Measurements from ENCODE around the gene DENND1C.
"Not testable (repeated sequence)": the region's sequence is repeated elsewhere in the genome, so short reads cannot be mapped to it uniquely, and the experiment has no call there.

Gene DENND1C

DNA sequence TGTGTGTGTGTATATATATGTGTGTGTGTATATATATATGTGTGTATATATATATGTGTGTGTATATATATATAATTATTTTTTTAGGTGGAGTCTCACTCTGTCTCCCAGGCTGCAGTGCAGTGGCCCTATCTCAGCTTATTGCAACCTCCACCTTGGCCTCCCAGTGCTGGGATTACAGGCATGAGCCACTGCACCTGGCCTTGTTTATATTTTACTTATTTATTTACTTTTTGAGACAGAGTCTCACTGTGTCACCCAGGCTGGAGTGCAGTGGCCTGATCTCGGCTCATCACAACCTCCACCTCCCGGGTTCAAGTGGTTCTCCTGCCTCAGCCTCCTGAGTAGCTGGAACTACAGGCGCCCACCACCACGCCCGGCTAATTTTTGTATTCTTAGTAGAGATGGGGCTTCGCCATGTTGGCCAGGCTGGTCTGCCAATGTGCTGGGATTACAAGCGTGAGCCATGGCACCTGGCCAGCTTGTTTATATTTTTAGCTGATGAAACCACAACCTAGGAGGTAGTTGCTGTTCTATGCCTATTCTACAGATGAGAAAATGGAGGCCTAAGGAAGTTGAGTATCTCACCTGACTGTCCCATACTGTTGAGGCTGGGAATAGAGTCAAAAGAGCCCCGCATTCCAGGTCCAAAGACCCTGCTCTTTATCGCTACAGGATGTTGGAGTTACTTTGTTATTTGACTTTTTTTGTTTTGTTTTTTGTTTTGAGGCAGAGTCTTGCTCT is 26.6 kb upstream of the DENND1C start:
- DNase-seq, result not testable (repeated sequence)

DNA sequence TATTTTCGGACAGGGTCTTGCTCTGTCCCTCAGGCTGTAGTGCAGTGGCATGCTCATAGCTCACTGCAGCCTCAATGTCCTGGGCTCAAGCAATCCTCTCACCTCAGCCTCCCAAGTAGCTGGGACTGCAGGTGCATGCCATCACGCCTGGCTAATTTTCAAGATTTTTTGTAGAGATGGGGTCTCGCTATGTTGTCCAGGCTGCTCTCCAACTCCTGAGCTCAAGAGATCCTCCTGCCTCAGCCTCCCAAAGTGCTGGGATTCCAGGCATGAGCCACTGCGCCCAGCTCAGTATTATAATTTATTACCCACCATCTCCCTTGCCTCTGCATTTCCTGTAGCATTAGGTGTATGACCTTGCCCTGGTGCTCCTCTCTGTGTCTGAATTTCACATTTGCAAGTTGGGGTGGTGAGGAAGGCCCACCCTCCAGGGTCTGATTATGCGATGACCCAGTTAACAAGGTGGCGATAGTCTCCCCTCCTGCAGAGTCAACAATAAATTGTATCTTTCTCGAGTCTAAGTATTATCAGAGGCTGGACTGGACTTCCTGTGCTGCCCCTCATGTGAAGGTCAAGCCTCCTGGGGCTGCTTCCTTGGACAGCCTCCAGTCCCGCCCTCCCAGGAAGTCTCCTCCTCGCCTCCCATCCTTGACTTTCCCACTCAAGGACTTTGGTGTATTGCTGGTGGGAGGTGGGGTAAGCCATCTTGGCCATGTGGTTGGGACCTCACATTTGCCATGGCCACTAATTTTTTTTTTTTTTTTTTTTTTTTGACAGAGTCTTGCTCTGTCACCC is 22.0 kb upstream of the DENND1C start:
- DNase-seq, result no peak

DNA sequence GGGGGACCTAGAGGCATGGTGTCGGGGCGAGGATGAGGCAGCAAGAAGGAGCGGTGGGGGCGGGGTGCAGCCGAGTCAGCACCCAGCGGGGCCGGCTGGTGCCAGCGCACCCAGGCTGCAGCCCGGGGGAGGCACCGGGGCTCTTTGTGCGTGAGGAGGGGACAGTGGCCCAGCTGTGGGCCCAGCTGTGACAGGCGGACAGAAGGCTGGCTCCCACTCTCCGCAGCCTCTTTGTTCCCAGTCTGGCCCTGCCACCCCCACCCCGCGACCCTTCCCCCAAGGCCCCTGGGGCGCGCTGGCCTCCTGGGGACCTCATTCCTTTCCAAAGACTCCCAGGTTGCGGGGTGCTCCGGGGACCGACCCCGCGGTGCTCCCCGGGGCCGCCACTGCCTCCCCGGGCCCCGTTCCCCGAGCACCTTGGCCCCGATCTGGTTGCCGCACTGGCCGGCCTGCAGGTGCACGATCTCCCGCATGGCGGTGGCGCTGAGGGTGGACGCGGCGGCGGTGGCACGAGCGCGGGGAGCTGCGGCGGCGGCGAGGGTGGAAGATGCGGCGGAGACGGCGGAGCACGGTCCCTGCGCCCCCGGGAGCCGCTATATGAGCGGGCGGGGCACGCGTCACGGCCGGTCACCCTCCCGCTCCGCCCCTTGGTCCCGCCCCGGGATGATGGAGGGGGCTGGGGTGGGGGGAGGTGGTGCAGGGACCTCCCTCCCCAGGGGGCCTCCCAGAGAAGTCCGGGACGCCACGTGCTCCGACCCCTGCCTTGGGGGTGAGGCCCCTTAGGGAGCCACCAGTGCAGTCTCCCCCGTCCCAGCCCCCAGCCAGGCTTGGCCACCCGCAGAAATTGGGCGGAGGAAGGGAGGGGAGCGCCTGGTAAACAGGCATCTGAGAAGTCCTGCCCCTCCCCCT is 20.4 kb upstream of the DENND1C start, which contains the start of gene TUBB4A:
TSS of gene TUBB4A (minus strand) at position 570 of the 909 bp plus-strand sequence. CDS start at position 473, 97 bp downstream.
- DNase-seq, result no peak

GRCh38 chr19:6500837-6501739 is 19.5 kb upstream of the DENND1C start:
- no peak for DNase-seq

DNA sequence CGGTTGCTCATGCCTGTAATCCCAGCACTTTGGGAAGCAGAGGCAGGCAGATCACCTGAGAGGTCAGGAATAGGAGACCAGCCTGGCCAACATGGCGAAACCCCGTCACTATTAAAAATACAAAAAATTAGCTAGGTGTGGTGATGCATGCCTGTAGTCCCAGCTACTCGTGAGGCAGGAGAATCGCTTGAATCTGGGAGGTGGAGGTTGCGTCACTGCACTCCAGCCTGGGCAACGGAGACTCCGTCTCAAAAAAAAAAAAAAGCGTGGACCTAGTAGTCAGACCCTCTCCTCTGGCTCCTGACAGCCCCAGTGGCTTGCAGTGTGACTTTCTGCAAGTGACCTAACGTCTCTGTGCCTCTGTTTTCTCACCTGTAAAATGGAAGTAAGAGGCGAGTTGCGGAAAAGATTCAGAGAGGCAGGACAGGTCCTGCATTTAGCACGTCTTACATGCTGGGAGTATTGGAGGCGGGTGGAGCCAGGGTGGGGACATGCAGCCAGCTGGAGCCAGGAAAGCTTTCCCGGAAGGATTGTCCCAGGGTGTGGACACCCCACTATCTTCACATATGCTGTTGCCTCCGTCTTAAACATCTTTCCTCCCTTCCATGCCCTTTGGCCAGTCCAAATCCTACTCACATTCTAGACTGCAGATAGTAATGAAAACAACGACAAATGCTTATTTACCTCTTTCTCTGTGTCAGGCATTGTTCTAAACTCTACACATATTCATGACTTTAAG is 17.6 kb upstream of the DENND1C start:
- no peak for DNase-seq

GRCh38 chr19:6498294-6499036 is 16.9 kb upstream of the DENND1C start:
- DNase-seq, result no peak

DNA sequence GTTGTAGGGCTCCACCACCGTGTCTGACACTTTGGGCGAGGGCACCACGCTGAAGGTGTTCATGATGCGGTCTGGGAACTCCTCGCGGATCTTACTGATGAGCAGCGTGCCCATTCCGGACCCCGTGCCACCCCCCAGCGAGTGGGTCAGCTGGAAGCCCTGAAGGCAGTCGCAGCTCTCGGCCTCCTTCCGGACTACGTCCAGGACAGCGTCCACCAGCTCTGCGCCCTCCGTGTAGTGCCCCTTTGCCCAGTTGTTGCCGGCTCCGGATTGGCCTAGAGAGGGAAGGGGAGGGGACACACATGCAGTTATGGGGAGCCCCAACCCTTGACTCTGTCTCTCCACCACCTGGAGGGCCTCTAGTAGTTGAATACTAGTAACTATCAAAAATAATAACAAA is 14.4 kb upstream of the DENND1C start:
- no peak for DNase-seq

DNA sequence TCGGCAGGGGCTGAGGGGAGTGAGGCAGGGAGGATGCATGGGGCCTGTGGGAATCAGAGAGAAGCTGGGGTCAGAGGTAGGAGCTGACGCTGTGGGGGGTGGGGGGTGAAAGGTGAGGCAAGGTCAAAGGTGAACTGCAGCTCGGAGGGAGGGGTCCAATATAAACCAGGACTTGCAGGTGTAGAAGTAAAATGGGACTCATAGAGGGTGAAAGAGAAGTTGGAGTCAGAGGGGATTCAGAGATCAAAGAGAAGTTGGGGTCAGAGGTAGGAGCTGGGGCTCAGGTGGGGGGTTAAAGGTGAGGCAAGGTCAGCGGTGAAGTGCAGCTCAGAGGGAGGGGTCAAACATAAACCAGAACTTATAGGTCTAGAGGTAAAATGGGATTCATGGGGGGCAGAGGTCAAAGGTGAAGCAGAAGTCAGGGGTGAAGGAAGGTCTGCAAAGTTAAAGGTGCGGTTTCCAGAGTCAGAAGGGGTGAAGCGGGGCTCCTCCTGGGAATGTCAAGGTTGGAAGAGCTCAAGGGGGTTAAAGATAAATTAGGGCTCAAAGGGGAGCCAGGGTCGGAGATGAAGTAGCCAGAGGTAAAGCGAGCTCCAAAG is 12.9 kb upstream of the DENND1C start:
- DNase-seq, result no peak

- DNase-seq, result no peak
Measured at GRCh38 chr19:6491802-6492592, 10.4 kb upstream of the DENND1C start.

- DNase-seq, result no peak
Measured at GRCh38 chr19:6490134-6490533, 8.5 kb upstream of the DENND1C start.

DNA sequence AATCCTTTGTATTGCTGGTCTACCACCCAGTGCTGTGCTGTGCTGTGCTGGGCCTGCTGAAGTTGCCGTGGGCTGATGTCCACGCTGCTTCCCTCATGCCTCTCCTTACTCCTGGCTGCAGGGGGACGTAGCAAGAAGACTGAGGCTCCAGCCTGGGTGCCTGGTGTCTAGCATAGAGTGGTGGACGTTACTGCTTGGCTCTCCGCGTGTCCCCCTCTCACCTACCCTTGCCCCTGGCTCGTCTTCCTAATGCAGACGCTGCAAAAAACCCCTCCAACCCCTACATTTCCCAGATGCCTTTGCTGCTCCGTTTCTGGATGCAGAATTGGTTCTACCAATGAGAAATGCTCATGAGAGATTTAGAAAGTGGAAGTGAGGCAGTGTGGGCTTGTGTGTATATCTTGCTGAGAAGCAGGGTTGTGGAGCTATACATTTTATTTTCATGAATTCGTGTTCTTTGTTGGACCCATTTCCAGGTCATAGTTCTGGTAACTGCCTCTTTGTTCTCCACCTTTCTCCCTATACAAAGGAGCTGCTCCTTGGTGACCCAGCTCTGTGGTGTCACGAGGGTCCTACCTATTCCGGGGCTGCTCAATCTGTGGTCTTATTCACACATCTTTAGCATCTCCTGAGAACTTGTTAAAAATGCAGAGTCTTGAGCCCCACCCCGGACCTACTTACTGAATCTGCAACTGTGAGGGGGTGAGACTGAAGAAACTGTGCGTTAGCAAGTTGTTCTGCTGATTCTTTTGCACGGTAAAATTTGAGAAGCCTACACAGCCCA is 7.9 kb upstream of the DENND1C start:
- DNase-seq, result no peak

DNA sequence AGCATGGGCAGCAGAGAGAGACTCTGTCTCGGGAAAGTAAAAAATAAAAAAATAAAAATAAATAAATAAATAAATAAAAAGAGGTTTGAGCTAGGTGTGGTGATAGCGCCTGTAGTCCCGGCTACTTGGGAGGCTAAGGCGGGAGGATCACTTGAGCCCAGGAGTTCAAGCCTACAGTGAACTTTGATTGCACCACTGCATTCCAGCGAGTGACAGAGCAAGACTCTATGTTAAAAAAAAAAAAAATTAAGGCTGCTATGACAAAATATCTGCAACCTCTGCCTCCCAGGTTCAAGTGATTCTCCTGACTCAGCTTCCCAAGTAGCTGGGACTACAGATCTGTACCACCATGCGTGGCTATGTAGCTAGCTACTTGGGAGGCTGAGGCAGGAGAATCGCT is 3.2 kb upstream of the DENND1C start:
- DNase-seq, result no peak

DNA sequence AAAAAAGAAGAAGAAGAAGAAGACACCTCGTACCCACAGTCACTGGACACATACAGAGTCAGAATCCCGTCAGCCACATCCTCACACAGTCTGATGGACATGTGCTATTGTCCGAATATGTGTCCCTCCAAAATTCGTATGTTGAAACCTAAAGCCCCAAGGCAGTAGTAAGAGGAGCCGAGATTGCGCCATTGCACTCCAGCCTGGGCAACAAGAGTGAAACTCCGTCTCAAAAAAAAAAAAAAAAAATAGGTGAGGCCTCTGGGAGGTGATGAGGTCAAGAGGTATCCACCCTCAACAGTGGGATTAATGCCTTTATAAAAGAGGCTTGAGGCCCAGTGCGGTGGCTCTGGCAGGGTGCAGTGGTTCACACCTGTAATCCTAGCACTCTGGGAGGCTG is 2.6 kb upstream of the DENND1C start:
- no peak for DNase-seq

DNA sequence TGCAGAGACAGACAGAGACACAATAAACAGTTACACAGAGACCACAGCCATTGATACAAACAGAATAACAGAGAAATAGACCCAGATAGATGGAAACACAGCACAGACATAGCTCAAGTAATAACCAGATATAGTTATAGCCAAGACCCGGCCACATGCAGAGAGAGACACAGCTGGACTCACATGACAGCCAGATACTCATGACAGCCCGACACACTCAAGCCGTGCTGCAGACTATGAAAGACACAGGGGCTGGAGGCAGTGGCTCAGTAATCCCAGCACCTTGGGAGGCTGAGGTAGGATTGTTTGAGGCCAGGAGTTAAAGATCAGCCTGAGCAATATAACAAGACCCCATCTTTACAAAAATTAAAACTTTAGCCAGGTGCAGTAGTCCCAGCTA is 1.6 kb upstream of the DENND1C start:
- no peak for DNase-seq

- no peak for DNase-seq
Measured at GRCh38 chr19:6482343-6482686, 728 bp upstream of the DENND1C start.

GRCh38 chr19:6480848-6481415 is 655 bp downstream of the DENND1C start:
- no peak for DNase-seq

DNA sequence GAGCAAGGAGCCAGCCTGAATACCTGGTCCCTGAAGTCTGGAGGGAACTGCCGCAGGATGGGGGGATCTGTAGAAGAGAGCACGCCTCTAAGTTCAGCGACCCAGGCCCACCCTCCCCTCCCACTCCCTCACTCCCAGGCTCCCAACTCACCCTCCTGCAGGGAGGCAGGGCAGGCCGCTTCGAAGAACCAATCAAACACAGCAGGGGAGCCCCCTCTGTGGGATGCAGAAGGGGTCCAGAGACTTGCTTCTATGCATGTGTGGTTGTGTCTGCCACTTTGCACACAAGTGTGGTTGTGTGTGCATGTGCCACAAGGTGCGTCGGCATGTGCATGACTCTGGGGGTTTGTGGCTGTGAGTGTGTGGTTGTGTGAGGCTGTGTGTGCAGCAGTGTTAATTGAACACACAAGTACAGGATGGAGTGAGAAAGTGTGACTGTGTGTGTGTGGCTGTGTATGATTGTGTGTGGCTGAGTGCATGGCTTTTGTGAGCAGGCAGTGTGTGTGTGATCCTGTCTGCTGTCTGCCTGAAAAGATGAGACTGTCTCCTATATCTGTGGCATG is 1.7 kb downstream of the DENND1C start:
- DNase-seq, result no peak

GRCh38 chr19:6478815-6479214 is 2.8 kb downstream of the DENND1C start:
- DNase-seq, result no peak
